Suppressor macrophage treated with lipopolysaccharide for 1 hour (primary cell): ENCODE measurements around the gene MAP4K5.

ENCODE experiments used
- DNase-seq, 3 donors: peaks; one replicate each; pipeline ENCODE4 v3.0.0-alpha.2; 2020 to 2022

The MAP4K5 gene

GRCh38 chr14:50398189-50398580 is 134.2 kb downstream of the MAP4K5 start:
- DNase-seq: no peak

GRCh38 chr14:50397390-50398188 is 134.8 kb downstream of the MAP4K5 start:
- peak; percentile 68 to 75 (median 70) for DNase-seq

GRCh38 chr14:50396631-50397389 is 135.6 kb downstream of the MAP4K5 start, which contains the start of gene CDKL1:
Gene CDKL1, minus strand, starts transcription at chr14:50396881. Its CDS starts 1,013 bp downstream, at chr14:50395868.
- peak; percentile 69 to 88 (median 78) for DNase-seq

- peak in 1 of 3 donors; percentile 17 for DNase-seq
Measured at GRCh38 chr14:50395448-50395847, 136.9 kb downstream of the MAP4K5 start.

- no peak for DNase-seq
Measured at GRCh38 chr14:50394713-50395112, 137.7 kb downstream of the MAP4K5 start.

GRCh38 chr14:50389668-50390441 is 142.5 kb downstream of the MAP4K5 start:
- no peak for DNase-seq

GRCh38 chr14:50388256-50388931 is 144.0 kb downstream of the MAP4K5 start:
- DNase-seq: no peak

- DNase-seq: no peak
Measured at GRCh38 chr14:50387548-50387947, 144.8 kb downstream of the MAP4K5 start.

GRCh38 chr14:50383618-50384225 is 148.6 kb downstream of the MAP4K5 start:
- DNase-seq: no peak

GRCh38 chr14:50381823-50382287 is 150.5 kb downstream of the MAP4K5 start:
- DNase-seq: no peak

- no peak for DNase-seq
Measured at GRCh38 chr14:50381008-50381407, 151.4 kb downstream of the MAP4K5 start.

GRCh38 chr14:50380455-50380854 is 151.9 kb downstream of the MAP4K5 start:
- DNase-seq: no peak

GRCh38 chr14:50379563-50379962 is 152.8 kb downstream of the MAP4K5 start:
- DNase-seq: no peak

- no peak for DNase-seq
Measured at GRCh38 chr14:50377550-50378085, 154.8 kb downstream of the MAP4K5 start.

- no peak for DNase-seq
Measured at GRCh38 chr14:50375760-50376159, 156.6 kb downstream of the MAP4K5 start.

- DNase-seq: no peak
Measured at GRCh38 chr14:50373959-50374358, 158.4 kb downstream of the MAP4K5 start.

GRCh38 chr14:50371546-50371945 is 160.8 kb downstream of the MAP4K5 start:
- DNase-seq: no peak
